HepG2 (cell line): ENCODE data around the gene UBTF. TPM values are rescaled to one million over a fixed set of nuclear protein-coding genes. Genes with fewer than 3 reads are reported as not detected.

ENCODE experiments used
- AHR ChIP-seq: IDR thresholded peaks from 2 replicates; pipeline ENCODE4 v1.6.1; 2018; ENCODE audit warnings: missing genetic modification reagents, missing compliant biosample characterization
- CENPBD1 ChIP-seq: sonication (generic); formaldehyde crosslinking; IDR thresholded peaks from 2 replicates; pipeline ENCODE4 v1.8.0; 2022; ENCODE audit warnings: missing genetic modification reagents, low read depth, mild to moderate bottlenecking, borderline replicate concordance
- FOSL2 ChIP-seq: sonication (generic); formaldehyde crosslinking; IDR thresholded peaks from 2 replicates; pipeline ENCODE4 v1.4.0; 2020; ENCODE audit warnings: missing genetic modification reagents
- IRX3 ChIP-seq: sonication (generic); formaldehyde crosslinking; IDR thresholded peaks from 2 replicates; pipeline ENCODE4 v1.8.1; 2023; ENCODE audit warnings: mild to moderate bottlenecking, low read depth, missing genetic modification reagents, borderline replicate concordance
- NFRKB ChIP-seq: fragments of 450-650 bp; IDR thresholded peaks from 2 replicates; pipeline ENCODE4 v1.6.1; 2017
- PAF1 ChIP-seq: IDR thresholded peaks from 2 replicates; pipeline ENCODE4 v1.6.1; 2016; ENCODE audit warnings: missing genetic modification reagents, missing compliant biosample characterization
- PPARG ChIP-seq: conservative IDR thresholded peaks from 2 replicates; pipeline ENCODE4 v1.6.1; 2016; ENCODE audit warnings: missing biosample characterization, missing genetic modification reagents
- RXRA ChIP-seq: sonication (generic); formaldehyde crosslinking; IDR thresholded peaks from 2 replicates; pipeline ENCODE4 v1.5.1; 2020; ENCODE audit warnings: missing genetic modification reagents
- TRIM24 ChIP-seq: sonication (generic); formaldehyde crosslinking; IDR thresholded peaks from 2 replicates; pipeline ENCODE4 v1.8.0; 2022; ENCODE audit warnings: mild to moderate bottlenecking, missing genetic modification reagents
- ZBTB20 ChIP-seq: sonication (generic); formaldehyde crosslinking; IDR thresholded peaks from 2 replicates; pipeline ENCODE4 v1.8.1; 2023; ENCODE audit warnings: missing genetic modification reagents, low read depth, mild to moderate bottlenecking, borderline replicate concordance
- ZFP41 ChIP-seq: sonication (generic); formaldehyde crosslinking; IDR thresholded peaks from 2 replicates; pipeline ENCODE4 v1.4.0; 2020; ENCODE audit warnings: mild to moderate bottlenecking, missing genetic modification reagents, borderline replicate concordance
- ZFX ChIP-seq: sonication (generic); formaldehyde crosslinking; IDR thresholded peaks from 2 replicates; pipeline ENCODE4 v1.4.0; 2020; ENCODE audit warnings: mild to moderate bottlenecking, low read depth, missing genetic modification reagents, moderate library complexity
- ZNF30 ChIP-seq: sonication (generic); formaldehyde crosslinking; IDR thresholded peaks from 2 replicates; pipeline ENCODE4 v1.5.0; 2020; ENCODE audit warnings: mild to moderate bottlenecking, missing genetic modification reagents
- ZNF468 ChIP-seq: sonication (generic); formaldehyde crosslinking; IDR thresholded peaks from 2 replicates; pipeline ENCODE4 v1.8.0; 2022; ENCODE audit warnings: mild to moderate bottlenecking, moderate library complexity, missing genetic modification reagents
- ZNF556 ChIP-seq: sonication (generic); formaldehyde crosslinking; IDR thresholded peaks from 2 replicates; pipeline ENCODE4 v1.4.0; 2020; ENCODE audit warnings: mild to moderate bottlenecking, missing genetic modification reagents, borderline replicate concordance
- ZNF615 ChIP-seq: sonication (generic); formaldehyde crosslinking; IDR thresholded peaks from 2 replicates; pipeline ENCODE4 v1.5.0; 2020; ENCODE audit warnings: mild to moderate bottlenecking, missing genetic modification reagents, borderline replicate concordance
- ZNF768 ChIP-seq: sonication (generic); formaldehyde crosslinking; IDR thresholded peaks from 2 replicates; pipeline ENCODE4 v1.4.0; 2020; ENCODE audit warnings: missing genetic modification reagents
- polyA plus RNA-seq, 8 experiments: library from polyadenylated mRNA; depleted of rRNA in 3 of 8; stranded (reverse) in 7 of 8; unstranded in 1 of 8; fragments of >200 nt; fragmentation: Illumina TruSeq in 4 of 8; extraction: Trizol in 4 of 8; gene quantifications; 2 replicates each; pipeline versions ENCODE4 v1.2.1 to v1.2.3, GENCODE V29; 2011 to 2016; ENCODE audit warnings: low read depth in 4 of 8, missing spikeins in 1 of 8, mixed read lengths in 1 of 8; ENCODE audit not compliant: insufficient read depth in 1 of 8
- total RNA-seq, 5 experiments: library from RNA; depleted of rRNA; stranded (reverse); fragments of >200 nt; fragmentation: Illumina TruSeq; extraction: Trizol; gene quantifications; 2 replicates each; pipeline ENCODE4 v1.2.3, GENCODE V29; 2016; ENCODE audit warnings: low read depth in 1 of 5
- TF ChIP-seq, protein P1 (sequence below): sonication (generic); formaldehyde crosslinking; IDR thresholded peaks from 2 replicates; pipeline ENCODE4 v1.5.0; 2020; ENCODE audit warnings: missing genetic modification reagents
- TF ChIP-seq, protein P2 (sequence below): sonication (generic); formaldehyde crosslinking; IDR thresholded peaks from 2 replicates; pipeline ENCODE4 v1.5.0; 2020; ENCODE audit warnings: mild to moderate bottlenecking, missing genetic modification reagents
- TF ChIP-seq, protein P3 (sequence below): sonication (generic); formaldehyde crosslinking; IDR thresholded peaks from 2 replicates; pipeline ENCODE4 v1.4.0; 2020; ENCODE audit warnings: mild to moderate bottlenecking, missing genetic modification reagents
- TF ChIP-seq, protein P4 (sequence below): sonication (generic); formaldehyde crosslinking; IDR thresholded peaks from 2 replicates; pipeline ENCODE4 v1.5.1; 2020; ENCODE audit warnings: mild to moderate bottlenecking, missing genetic modification reagents, moderate library complexity

UBTF gene
- total and polyA plus RNA-seq, 2 of the 13 experiments (the other 11 are each of a cell fraction or from before 2014, with no cell fraction given): 15.2 to 60.9 TPM

- TF ChIP-seq ZNF556 (CRISPR knock-in tag): peak; percentile 76
- no peak for TF ChIP-seq ZNF615 (CRISPR knock-in tag)
- peak; percentile 3; the same call in 1 of the 2 replicates for TF ChIP-seq PPARG (CRISPR knock-in tag)
- TF ChIP-seq ZNF768: peak; percentile 76
- TF ChIP-seq, protein P1, sequence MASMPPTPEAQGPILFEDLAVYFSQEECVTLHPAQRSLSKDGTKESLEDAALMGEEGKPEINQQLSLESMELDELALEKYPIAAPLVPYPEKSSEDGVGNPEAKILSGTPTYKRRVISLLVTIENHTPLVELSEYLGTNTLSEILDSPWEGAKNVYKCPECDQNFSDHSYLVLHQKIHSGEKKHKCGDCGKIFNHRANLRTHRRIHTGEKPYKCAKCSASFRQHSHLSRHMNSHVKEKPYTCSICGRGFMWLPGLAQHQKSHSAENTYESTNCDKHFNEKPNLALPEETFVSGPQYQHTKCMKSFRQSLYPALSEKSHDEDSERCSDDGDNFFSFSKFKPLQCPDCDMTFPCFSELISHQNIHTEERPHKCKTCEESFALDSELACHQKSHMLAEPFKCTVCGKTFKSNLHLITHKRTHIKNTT (CRISPR knock-in tag): no peak
- peak; percentile 25; the same call in 1 of the 2 replicates for TF ChIP-seq IRX3
- no peak for TF ChIP-seq CENPBD1 (CRISPR knock-in tag)
- TF ChIP-seq, protein P2, sequence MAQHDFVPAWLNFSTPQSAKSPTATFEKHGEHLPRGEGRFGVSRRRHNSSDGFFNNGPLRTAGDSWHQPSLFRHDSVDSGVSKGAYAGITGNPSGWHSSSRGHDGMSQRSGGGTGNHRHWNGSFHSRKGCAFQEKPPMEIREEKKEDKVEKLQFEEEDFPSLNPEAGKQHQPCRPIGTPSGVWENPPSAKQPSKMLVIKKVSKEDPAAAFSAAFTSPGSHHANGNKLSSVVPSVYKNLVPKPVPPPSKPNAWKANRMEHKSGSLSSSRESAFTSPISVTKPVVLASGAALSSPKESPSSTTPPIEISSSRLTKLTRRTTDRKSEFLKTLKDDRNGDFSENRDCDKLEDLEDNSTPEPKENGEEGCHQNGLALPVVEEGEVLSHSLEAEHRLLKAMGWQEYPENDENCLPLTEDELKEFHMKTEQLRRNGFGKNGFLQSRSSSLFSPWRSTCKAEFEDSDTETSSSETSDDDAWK (CRISPR knock-in tag): no peak
- TF ChIP-seq, protein P3, sequence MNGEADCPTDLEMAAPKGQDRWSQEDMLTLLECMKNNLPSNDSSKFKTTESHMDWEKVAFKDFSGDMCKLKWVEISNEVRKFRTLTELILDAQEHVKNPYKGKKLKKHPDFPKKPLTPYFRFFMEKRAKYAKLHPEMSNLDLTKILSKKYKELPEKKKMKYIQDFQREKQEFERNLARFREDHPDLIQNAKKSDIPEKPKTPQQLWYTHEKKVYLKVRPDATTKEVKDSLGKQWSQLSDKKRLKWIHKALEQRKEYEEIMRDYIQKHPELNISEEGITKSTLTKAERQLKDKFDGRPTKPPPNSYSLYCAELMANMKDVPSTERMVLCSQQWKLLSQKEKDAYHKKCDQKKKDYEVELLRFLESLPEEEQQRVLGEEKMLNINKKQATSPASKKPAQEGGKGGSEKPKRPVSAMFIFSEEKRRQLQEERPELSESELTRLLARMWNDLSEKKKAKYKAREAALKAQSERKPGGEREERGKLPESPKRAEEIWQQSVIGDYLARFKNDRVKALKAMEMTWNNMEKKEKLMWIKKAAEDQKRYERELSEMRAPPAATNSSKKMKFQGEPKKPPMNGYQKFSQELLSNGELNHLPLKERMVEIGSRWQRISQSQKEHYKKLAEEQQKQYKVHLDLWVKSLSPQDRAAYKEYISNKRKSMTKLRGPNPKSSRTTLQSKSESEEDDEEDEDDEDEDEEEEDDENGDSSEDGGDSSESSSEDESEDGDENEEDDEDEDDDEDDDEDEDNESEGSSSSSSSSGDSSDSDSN (CRISPR knock-in tag): peak; percentile 92
- no peak for TF ChIP-seq ZFP41
- TF ChIP-seq TRIM24 (CRISPR knock-in tag): no peak
- TF ChIP-seq ZBTB20 (CRISPR knock-in tag): 0 out of 2 replicates have a peak, but pooled peaks have one; percentile 66
- TF ChIP-seq NFRKB: no peak
- TF ChIP-seq, protein P4, sequence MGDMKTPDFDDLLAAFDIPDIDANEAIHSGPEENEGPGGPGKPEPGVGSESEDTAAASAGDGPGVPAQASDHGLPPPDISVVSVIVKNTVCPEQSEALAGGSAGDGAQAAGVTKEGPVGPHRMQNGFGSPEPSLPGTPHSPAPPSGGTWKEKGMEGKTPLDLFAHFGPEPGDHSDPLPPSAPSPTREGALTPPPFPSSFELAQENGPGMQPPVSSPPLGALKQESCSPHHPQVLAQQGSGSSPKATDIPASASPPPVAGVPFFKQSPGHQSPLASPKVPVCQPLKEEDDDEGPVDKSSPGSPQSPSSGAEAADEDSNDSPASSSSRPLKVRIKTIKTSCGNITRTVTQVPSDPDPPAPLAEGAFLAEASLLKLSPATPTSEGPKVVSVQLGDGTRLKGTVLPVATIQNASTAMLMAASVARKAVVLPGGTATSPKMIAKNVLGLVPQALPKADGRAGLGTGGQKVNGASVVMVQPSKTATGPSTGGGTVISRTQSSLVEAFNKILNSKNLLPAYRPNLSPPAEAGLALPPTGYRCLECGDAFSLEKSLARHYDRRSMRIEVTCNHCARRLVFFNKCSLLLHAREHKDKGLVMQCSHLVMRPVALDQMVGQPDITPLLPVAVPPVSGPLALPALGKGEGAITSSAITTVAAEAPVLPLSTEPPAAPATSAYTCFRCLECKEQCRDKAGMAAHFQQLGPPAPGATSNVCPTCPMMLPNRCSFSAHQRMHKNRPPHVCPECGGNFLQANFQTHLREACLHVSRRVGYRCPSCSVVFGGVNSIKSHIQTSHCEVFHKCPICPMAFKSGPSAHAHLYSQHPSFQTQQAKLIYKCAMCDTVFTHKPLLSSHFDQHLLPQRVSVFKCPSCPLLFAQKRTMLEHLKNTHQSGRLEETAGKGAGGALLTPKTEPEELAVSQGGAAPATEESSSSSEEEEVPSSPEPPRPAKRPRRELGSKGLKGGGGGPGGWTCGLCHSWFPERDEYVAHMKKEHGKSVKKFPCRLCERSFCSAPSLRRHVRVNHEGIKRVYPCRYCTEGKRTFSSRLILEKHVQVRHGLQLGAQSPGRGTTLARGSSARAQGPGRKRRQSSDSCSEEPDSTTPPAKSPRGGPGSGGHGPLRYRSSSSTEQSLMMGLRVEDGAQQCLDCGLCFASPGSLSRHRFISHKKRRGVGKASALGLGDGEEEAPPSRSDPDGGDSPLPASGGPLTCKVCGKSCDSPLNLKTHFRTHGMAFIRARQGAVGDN (CRISPR knock-in tag): peak; percentile 82
- TF ChIP-seq ZFX (CRISPR knock-in tag): peak; percentile 79
- peak; percentile 19; the same call in 1 of the 2 replicates for TF ChIP-seq AHR (CRISPR knock-in tag)
- TF ChIP-seq ZNF30 (CRISPR knock-in tag): peak; percentile 11; the same call in 1 of the 2 replicates
- no peak for TF ChIP-seq PAF1
- TF ChIP-seq RXRA: peak; percentile 66; the same call in 1 of the 2 replicates
- no peak for TF ChIP-seq ZNF468
- TF ChIP-seq FOSL2: peak; percentile 9; the same call in 1 of the 2 replicates
These were observed 18.9 kb downstream of the UBTF start (continued) for GRCh38 chr17:44200478-44201155.
